ENCODE measurements around the gene CTNNA2.

CTNNA2 gene

DNA sequence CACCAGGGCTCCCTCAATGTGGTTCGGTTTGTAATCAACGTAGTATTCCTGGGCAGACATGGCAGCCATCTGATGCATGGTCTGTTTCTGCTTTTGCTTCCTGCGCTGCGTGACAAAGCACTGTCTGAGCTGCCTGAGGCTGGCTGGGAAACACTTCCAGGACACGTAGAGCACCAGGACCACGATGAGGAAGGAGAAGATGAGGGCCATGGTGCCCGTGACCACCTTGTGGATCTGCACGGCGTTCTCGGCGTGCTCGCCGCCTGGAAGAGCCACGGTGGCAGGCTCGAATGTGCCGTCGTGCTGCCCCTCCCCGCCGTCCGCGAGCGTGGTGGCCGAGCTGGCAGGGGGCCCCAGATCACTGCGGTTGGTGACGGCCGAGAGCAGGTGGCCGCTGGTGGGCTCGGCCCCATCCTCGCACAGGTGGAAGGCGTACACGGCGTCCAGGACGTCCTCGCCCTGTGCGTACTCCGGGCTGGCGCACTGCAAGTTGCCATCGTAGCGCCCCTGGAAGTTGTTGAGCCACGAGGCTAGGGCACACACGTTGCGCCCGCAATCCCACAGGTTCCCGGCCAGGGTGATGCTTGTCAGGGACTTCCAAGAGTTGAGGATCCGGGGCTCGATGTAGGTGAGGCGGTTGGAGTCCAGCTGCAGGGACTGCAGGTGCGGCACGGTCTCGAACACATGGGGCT is 789.6 kb downstream of the CTNNA2 start:
- no peak for DNase-seq

DNA sequence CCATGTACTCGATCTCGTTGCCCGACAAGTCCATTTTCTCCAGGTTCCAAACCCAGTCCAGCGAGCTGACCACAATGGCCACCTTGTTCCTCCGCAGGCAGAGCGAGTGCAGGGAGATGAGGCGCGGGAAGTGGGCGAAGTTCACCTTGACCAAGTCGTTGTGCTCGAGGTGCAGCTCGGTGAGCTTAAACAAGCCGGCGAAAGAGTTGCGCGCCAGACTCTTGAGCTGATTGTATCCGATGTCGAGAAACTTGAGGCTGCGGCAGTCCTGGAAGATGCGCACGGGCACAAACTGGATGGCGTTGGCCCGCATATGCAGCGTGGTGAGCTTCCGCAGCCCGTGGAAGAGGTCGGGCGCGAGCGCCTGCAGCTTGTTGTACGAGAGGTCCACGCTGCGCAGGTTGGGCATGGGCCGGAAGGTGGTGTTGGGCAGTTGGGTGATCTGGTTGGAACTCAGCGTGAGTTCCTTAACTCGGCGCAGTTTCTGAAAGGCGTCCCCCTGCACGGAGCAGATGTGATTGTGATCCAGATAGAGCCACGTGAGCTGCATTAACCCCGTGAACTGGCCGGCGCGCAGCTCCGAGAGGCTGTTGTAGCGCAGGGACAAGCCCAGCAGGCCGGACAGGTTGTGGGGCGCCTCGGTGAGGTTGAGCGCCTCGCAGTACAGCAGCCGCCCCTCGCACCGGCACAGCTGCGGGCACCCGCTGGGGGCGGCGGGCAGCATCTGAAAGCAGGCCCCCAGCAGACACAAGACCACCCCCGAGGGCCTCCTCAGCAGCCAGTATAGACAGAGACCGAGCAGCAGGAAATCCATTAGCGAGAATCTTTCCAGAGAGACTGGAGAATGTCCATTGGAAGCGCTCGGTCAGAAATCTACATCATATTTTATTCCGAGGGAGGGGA is 790.4 kb downstream of the CTNNA2 start:
- peak; percentile 54 for DNase-seq

DNA sequence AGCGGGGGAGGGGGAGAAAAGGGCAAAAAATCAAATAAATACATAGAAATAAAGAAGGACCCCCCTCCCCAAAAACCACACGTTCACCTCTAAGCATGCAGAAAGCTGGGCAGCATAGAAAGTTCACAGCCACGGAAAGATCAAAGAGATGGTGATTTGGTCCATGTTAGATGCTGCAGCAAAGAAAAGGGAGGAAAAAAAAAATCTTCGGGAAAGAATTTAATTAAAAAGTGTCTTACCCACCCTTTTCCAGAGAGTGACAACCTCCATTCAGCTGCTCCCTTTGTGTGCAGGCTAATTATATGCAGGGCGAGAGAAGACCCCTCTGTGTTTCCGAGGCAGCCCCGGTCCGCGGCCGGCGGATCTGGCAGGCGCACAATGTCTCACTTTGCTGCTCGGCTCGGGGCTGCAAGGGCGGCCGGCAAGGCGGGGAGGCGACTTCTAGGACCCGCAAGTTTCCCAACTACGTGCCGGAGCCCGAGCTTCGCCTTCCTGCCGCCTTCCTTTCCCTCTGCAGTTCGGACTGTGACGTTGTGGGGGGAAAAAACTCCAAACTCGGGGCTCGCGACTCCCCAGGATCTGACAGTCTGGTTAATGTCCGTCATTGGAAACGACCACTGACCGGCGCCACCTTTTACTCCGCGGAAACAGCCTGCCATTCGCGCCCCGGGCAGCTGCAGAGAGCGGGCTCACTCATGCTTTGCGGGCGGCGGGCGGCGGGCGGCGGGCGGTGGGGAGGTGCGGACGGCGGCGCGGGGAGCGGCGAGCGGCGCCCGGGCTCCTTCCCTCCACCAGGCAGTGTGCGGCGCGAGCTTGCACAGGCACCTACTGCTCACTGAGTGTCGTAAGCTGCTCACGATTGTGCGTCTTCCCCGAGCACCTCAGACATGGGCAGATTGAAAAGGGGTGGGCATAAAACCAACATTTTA is 791.3 kb downstream of the CTNNA2 start, which contains the start of gene LRRTM1:
Gene LRRTM1, minus strand, starts transcription at position 844 of the 929 bp plus-strand sequence. CDS start 933 bp downstream, outside the sequence.
- peak; percentile 64 for DNase-seq

DNA sequence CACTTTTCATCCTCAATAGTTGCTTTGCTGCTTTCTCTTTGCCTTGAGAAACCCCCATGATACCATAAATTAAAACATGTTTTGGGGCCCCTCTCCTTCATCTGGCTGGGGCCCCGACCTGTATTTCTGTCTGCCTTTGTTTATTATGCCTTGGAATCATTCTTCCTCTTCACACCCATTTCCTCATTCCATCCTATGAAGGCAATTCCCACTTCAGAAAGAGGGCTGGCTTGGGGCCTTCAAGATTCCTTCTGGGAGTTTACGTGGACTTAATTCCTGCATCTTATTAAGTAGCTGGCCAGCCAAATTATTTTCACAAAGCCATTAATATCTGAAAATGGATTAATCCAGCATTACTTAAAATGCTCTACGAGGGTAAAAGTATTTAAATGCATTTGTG is 798.5 kb downstream of the CTNNA2 start:
- no peak for DNase-seq

DNA sequence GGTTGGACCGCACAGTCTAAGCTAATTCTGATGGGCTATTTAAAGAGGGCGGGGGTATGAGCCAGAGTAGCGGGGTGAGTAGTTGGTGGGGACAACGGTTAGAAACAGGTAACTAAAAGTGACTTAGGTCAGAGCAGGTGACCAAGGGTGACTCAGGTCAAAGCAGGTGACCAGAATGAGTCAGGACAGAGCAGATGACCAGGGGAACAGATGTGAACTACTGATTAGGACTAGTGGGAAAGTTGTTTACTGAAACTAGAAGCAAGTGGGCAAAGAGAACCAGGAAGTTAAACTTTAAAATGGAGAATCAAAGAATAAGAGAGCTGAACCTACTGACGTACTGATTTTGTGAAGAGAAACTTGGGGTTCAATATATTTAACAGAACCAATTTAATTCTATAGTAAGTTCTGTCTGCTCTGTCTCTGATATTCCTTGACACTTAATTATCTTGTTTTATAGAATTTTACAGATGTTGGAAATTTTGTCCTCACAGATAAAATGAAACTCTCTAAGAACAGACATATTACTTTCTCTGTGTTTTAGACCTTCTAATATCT is 799.5 kb downstream of the CTNNA2 start:
- DNase-seq: no peak

DNA sequence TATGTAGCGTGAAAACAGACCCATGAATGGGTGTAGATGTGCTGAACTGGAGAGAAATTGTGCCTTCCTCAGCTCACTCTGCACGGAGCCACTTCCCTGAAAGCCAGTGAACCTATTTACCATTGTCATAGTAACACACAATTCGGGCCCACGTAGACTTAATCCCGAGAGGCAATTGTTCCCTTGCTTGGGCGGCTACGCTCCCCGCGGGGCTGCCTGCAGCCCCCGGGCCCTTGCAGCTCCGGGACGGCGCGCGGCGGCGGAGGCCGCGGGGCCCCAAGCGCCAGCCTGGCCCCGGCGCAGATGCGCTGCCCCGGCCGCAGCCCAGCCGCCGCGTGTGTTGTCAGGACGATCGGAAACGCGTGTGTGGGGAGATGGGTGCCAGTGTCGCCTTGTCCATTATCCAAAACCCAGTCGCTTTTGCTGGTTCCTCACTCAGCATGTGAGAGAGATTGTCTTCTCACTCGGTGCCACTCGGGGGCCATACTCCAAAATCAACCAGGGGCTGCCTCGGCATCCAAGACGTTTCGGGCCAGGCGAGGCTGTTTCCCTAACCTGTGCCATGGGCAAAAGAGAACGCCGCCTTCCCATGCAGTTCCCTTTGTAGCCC is 809.6 kb downstream of the CTNNA2 start:
- no peak for DNase-seq

DNA sequence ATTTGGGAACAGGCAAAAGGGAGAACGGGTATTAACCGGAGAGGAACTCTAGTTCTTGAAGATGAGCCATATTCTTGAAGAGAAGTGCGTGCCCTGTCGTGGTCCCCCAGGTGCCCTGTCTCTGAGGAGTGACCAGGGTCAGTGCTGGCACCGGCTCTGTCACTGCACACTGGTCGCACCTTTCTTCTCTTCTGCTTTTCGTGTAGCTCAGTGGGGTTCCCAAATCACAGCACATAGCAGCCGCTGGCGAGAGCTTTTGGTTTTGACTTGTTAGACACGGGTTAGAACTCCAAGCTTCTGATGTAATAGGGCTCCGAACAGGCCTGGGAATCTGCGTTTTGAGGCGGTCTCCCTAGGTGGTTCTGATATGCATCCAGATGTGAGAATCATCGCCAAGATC is 810.1 kb downstream of the CTNNA2 start:
- DNase-seq: no peak

DNA sequence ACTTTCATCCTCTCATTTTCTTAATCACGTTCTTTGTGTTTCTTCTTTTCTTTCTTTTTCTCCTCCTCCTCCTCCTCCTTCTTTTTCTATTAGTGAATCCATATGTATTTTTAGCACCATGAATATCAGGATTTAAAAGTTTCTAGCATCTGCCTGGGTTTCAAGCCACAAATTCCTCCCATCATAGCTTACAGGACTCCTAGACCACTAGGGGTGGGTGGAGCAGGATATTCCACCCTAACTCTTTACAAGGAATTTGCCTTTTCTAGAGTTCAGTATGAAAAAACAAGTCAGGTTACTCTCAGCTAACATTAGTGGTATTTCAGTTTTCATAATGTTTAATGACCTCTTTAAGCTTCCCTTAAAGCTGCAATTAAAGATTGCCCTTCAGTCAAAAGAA is 810.8 kb downstream of the CTNNA2 start:
- DNase-seq: no peak

DNA sequence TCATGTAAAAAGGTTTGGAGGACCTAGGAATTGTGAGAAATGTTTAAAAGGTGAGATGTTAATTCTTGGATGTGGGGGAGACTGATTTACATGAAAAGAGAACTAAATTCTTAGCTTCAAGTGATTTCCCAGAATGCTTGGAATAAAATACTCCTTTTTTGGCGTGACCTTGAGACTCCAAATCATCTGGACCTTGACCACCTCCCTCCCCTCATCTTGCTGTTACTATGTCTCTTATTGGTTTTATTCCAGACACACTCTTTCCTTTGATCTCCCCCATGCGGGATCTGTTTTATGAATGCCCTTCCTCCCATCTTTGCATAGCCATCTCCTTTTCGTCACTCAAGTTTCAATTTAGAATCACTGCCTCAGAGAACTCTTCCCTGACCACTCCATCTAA is 811.7 kb downstream of the CTNNA2 start:
- DNase-seq: no peak

DNA sequence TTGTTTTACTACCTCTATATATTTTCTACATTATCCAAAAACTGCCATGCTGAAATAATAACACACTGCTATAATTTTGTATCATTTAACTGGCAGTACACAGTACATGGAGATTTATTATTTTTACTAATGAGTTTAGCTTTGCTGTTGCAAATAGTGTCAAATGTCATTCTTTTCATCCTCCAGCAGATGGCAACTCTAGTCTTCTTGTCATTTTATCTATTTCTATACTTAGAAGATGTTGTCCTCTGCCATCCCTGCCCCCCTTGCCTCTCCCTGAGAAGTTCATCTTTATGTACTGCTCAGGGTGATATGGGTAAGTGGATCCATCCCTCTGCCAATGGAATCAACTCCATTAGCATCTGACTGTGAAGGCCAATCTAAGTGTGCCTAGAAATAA is 813.4 kb downstream of the CTNNA2 start:
- DNase-seq: no peak

DNA sequence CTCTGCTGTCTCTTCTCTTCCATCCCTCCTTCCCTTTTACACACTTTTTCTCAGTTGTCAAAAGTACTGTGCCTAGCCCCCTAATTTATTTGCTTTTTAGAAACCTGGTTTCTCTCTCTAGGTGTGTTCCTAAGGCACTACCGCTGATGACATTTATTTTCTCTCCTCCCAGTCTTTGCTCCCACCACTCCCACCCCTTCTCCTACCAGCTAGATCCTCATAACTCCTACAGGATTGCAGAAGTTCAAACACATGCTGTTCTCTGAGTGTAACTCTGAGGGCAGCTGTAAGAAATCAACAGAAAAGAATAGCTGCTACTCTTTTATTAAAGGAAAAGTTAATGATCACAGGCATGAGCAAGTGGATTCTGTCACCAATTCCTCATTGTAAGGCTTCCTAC is 814.0 kb downstream of the CTNNA2 start:
- DNase-seq: no peak

DNA sequence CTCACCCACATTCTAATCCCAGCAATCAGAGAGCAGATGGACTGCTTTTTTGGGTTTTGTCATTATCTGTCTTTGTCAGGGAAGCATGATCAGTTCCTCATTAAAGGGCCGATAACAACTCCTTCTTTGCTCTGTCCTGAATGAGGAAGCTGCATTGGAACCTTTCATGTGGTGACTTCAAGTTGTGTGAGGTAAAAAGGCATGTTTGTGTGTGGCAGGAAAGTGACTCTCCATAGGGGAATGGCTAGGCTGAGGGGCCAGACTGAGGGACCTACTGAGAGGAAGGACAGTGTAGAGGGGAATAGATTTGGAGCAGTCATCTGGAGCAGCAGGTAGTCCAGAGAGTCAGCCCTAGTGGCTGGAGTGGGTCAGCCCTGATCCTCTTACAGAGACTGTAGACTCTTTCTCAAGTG is 815.3 kb downstream of the CTNNA2 start:
- DNase-seq: no peak

DNA sequence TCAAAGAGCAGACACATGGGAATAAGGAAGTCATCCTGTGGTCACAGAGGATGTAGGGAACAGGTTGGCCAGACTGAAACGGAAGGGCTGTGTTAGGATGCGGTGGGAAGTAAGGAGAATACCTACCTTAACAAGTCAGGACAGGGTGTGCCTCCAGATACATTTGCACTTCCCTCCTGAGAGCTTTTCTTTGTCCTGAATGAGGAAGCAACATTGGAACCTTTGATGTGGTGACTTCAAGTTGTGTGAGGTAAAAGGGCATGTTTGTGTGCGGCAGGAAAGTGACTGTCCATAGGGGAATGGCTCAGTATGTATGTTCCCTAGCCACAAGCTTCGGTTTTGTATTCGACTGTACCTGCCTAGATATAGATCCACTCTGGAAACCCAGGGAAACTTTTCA is 816.6 kb downstream of the CTNNA2 start:
- no peak for DNase-seq

DNA sequence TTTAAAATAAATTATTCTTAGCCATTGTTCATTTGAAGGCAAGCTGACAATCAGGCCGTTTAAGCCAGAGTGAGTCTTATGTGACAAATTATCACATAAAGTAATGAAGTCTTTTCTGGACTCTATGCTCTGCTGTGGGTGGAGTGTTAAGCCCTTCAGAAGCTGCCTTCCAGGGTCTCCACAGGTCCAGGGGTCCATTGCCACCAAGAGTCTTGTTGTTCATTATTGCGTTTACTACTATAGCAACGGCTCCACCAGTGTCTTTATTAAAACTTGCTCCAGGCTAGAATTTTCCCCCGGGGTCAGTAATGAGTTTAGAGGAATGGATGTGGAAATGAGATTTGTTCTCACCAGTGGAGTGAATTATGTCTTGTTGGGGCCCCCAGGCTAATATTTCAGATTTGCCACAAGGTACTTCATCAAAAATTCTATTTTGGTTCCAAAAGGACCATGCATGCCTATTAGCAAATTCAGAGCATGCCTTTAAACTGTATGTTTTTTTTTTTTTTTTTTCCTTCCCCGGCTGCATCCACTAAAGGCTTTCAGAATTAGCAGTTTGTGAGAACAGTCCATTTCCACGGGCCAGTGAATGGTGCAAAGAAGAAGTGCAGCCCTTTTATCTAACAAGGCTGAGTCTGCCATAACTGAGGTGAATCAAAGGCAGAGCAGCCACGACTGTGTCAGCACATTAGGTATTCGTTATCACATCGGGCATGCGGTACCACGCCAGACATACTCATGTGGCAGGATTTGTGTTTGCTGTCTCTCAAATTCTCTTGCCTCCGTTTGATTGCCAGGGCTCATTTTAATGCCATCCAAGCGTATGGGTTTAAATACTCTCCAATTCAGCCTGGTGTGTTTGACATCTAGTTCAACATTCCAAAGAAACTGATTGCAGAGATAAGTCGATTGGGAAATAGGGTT is 817.9 kb downstream of the CTNNA2 start:
- DNase-seq: no peak

DNA sequence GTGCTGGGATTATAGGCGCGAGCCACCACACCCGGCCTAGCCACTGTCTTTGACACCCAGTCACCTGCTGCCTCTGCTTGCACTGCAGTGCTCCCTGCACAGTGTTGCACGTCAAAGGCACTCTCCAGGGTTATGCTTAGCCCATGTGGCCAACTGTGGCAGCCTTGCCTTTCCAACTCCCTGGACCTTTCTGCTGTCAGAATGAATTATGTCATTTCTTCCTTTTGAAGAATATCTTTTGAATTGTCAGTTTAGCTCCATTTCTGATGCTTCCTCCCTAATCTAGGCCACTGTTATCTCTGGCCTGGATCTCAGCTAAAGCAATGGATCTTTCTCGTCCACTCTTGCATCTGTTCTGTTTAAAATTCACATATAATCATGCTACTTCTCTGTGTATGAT is 821.0 kb downstream of the CTNNA2 start:
- DNase-seq: no peak

DNA sequence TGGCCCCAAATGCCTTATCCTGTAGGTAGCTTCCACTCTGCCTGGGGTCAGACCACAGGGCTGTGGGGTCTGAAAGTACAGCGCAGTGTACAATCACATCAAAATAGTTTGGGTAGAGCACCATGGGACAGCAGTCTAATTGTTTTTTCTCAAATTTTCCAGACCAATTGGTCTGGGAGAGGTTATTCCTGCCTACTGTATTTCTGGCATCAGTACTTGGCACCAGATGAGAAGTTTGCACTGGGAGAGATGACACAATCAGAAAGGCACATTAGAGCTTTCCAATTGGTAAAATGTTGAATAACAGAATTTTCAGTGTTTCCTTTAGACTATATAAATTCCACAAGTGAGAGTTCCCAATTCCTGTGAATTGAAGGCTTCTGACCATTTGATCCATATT is 822.6 kb downstream of the CTNNA2 start:
- no peak for DNase-seq

DNA sequence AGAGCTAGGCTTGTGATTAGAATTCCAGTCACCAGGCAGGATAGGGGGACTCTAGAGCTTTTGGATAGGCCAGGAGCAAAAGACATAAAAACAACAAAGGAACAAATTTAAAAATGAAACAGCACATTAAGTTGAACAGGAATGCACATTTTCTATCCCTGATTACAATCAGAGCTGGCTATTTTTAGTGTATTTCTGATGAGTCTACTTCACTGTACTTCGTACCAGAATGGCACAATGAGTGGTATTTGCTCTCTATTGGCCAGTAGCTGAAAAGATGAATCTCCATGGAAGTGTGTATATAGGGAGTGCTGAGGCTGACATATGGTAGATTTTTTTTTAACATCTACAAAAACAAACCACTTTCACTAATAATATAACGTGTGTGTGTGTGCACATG is 825.9 kb downstream of the CTNNA2 start:
- DNase-seq: no peak

DNA sequence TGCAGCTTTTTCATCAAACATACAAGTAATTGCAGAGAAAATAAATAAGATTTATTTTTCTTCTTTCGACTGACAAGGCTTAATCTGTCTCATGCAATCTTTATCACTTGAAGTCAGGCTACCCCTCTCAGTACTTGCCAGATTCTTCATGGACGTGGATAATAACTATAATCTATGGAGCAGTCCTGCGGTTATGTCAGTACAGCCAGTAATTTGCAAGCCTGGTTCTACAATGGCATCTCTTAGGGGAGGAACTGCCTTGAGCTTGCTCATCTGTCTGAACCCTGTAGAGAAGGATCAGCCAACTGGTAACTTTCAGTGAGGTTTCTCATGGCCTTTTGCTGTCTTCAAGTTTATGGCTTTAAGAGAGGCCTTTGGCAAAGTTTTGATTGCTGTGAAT is 827.2 kb downstream of the CTNNA2 start:
- no peak for DNase-seq

DNA sequence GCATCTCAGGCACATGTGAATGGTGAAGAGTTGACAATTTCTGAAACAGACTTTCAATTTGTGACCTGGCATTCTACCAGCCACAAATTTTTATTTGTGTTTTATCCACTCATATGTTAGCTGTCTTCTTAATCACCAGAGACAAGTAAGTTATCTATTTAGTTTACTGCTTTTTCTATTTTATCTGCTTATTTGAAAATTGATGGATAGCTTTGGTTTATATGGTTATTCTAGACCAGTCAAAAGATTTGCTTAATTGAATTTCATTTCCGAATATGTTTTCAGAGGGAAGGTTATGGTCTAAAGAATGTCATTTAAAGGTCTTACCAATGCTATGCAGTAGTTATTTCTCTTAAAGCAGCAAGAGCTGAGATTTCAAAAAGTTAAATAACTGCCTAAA is 835.2 kb downstream of the CTNNA2 start:
- DNase-seq: no peak

DNA sequence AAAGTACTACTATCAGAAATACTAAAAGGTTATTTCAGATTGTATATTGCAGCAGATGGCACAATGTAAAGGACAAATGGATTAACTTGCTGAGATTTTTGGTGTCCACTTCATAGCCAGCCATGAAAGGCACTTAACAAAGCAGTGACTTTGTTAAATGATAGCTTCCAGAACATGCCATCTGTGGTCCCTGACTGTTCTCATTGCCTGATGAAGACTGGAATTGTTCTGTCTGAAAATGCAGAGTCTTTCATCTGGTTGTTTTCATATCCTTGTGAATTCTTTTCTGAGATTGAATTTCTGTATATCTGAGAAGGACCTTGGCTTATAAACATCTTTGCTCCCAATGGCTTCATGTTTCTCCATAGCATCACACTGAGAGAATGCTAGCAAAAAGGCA is 836.1 kb downstream of the CTNNA2 start:
- no peak for DNase-seq

DNA sequence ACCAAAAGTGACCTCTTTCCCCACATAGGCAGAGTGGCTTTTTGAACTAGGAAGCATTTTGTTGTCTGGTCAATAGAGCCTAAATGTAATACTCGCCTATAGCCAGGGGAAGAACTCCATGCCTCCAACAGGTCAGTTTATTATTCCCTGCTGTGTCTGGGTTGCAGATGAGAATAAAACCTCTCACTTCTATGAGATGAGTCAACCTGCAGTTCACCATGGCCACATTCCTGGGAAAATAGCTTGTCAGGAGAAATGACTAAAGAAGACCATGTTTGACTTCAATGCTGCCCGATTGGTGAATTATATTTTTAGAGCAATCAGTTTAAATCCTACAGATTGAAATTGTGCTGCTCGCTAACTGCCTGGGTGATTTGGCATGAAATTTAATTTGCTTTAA is 838.4 kb downstream of the CTNNA2 start:
- no peak for DNase-seq
